RKO (cell line): ENCODE results near the gene WAC.
A peak's percentile ranks its signal among the peaks of the same experiment; 100 is the strongest.

Source experiments
- DNase-seq: peaks from one replicate; pipeline ENCODE4 v3.0.0-alpha.2; 2016; ENCODE audit warnings: low spot score

The WAC gene

GRCh38 chr10:28530751-28531150 lies 2.2 kb upstream of the WAC start:
- DNase-seq, result peak; percentile 63

GRCh38 chr10:28533186-28533564 lies 257 bp downstream of the WAC start:
- no peak for DNase-seq

- DNase-seq, result peak; percentile 63
Measured at GRCh38 chr10:28533571-28534304, 820 bp downstream of the WAC start.

- DNase-seq, result no peak
Measured at GRCh38 chr10:28535846-28536245, 2.9 kb downstream of the WAC start.

- DNase-seq, result no peak
Measured at GRCh38 chr10:28538595-28538994, 5.7 kb downstream of the WAC start.

- DNase-seq, result no peak
Measured at GRCh38 chr10:28540145-28540544, 7.2 kb downstream of the WAC start.

- DNase-seq, result peak; percentile 54
Measured at GRCh38 chr10:28541717-28542365, 8.9 kb downstream of the WAC start.

GRCh38 chr10:28542728-28543127 lies 9.8 kb downstream of the WAC start:
- DNase-seq, result no peak

GRCh38 chr10:28544058-28544457 lies 11.1 kb downstream of the WAC start:
- no peak for DNase-seq

GRCh38 chr10:28545967-28546644 lies 13.2 kb downstream of the WAC start:
- DNase-seq, result no peak

- no peak for DNase-seq
Measured at GRCh38 chr10:28548781-28549498, 16.0 kb downstream of the WAC start.

GRCh38 chr10:28551086-28551485 lies 18.2 kb downstream of the WAC start:
- DNase-seq, result no peak

GRCh38 chr10:28552775-28553174 lies 19.9 kb downstream of the WAC start:
- DNase-seq, result no peak

- DNase-seq, result no peak
Measured at GRCh38 chr10:28554009-28554408, 21.1 kb downstream of the WAC start.

GRCh38 chr10:28554952-28555351 lies 22.0 kb downstream of the WAC start:
- DNase-seq, result no peak

- DNase-seq, result no peak
Measured at GRCh38 chr10:28555358-28555757, 22.4 kb downstream of the WAC start.

- no peak for DNase-seq
Measured at GRCh38 chr10:28556142-28556541, 23.2 kb downstream of the WAC start.

- no peak for DNase-seq
Measured at GRCh38 chr10:28558186-28558585, 25.3 kb downstream of the WAC start.

- no peak for DNase-seq
Measured at GRCh38 chr10:28558923-28559508, 26.1 kb downstream of the WAC start.

- DNase-seq, result no peak
Measured at GRCh38 chr10:28559618-28560017, 26.7 kb downstream of the WAC start.

- DNase-seq, result no peak
Measured at GRCh38 chr10:28560617-28561016, 27.7 kb downstream of the WAC start.

GRCh38 chr10:28561531-28561930 lies 28.6 kb downstream of the WAC start:
- no peak for DNase-seq
